Measurements from ENCODE around the gene GLB1L3.

GLB1L3 gene, protein sequence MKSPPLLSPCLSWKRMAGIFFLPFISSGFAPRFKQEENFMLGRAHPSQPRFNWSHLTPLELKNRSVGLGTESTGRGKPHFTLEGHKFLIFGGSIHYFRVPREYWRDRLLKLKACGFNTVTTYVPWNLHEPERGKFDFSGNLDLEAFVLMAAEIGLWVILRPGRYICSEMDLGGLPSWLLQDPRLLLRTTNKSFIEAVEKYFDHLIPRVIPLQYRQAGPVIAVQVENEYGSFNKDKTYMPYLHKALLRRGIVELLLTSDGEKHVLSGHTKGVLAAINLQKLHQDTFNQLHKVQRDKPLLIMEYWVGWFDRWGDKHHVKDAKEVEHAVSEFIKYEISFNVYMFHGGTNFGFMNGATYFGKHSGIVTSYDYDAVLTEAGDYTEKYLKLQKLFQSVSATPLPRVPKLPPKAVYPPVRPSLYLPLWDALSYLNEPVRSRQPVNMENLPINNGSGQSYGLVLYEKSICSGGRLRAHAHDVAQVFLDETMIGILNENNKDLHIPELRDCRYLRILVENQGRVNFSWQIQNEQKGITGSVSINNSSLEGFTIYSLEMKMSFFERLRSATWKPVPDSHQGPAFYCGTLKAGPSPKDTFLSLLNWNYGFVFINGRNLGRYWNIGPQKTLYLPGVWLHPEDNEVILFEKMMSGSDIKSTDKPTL

DNA sequence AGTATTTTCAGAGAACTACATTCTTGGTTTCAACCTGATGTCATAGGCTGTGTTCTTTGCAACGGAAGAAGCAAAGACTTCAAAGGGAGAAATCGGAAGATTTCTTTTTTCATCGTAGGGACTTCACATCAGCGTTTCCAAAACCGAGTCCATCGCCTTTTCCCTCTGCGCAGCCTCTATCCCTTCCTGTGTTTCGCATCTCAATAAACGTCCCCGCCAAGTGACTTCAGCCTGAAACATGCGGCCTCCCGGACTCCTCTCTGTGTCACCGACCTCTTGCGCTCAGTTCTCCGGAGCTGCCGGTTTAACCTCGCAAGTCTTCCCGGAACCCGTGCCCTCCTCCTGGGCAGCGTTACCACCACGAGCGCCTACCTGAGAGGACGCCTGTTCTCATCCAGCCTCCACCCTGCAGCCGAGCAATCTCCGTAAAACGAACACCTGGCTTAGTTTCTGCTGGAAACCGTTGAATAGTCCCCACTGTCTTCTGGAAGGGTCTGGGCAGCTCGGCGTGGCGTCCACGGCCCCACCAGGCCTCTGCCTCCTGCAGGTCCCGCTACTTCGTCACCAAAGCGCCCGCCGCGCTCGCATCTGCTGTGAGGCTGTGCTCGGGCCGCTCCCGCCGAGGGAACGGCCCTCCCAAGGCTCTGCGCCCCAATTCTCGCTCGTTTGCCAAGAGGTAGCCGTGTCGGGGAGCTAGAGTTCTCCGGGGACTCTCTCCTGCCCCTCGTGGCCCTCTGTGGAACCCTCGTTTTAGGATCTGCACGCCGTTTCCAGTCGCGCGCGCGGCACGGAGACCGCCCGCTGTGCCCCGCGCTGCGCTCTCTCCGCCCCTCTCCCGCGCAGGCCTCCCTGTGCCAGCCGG is at the start of gene GLB1L3:
Gene GLB1L3 (plus strand): TSS at position 846 of the 862 bp plus-strand sequence. CDS start 362 bp downstream, outside the sequence.
- H3K4me3 ChIP-seq (ENCODE audit: low read length), result no peak within 1 kb of the TSS; the same call in 1 of the 2 replicates
- peak; percentile 52 for TF ChIP-seq CTCF (conservative IDR thresholded peaks at IDR 0.05; ENCODE audit: low read length)
- peak; percentile 6 for DNase-seq (ENCODE audit: low read depth)

GRCh38 chr11:134226806-134227325 is 49.3 kb upstream of the GLB1L3 start:
- peak overlapping the region; percentile 13; the same call in 1 of the 2 replicates for H3K4me3 ChIP-seq (ENCODE audit: low read length)
- TF ChIP-seq CTCF (conservative IDR thresholded peaks at IDR 0.05; ENCODE audit: low read length), result no peak
- peak; percentile 62 for DNase-seq (ENCODE audit: low read depth)

GRCh38 chr11:134228625-134229024 is 47.6 kb upstream of the GLB1L3 start:
- TF ChIP-seq CTCF (conservative IDR thresholded peaks at IDR 0.05; ENCODE audit: low read length), result no peak
- no peak overlapping the region for H3K4me3 ChIP-seq (ENCODE audit: low read length)
- DNase-seq (ENCODE audit: low read depth), result peak; percentile 86

DNA sequence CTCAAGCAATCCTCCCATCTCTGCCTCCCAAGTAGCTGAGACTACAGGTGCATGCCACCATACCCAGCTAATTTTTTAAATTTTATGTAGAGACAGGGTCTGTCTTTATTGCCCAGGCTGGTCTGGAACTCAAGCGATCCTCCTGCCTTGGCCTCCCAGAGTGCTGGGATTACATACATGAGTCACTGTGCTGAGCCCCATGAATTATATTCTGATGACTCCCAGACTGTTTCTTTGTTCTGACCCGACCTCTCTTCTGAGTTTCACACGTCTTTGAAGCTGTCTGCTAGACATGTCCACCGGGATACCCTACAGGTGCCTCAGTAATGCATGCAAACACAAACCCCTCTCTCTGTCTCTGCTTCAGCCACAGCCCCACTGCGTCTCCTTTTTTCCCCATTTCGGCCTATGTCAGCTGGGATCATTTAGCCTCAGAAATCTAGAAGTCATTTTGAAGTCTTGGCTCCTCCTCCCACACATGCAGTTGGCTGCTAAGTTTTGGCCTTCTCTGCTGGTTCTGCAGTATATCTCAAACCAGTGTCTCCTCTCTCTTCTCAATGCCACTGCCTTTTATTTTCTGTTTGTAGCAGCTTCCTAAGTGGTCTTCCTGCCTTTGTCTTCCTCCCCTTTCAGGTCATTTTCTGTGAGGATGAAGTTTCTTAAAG is 46.9 kb upstream of the GLB1L3 start:
- no peak overlapping the region for H3K4me3 ChIP-seq (ENCODE audit: low read length)
- no peak for TF ChIP-seq CTCF (conservative IDR thresholded peaks at IDR 0.05; ENCODE audit: low read length)
- DNase-seq (ENCODE audit: low read depth), result peak; percentile 31

DNA sequence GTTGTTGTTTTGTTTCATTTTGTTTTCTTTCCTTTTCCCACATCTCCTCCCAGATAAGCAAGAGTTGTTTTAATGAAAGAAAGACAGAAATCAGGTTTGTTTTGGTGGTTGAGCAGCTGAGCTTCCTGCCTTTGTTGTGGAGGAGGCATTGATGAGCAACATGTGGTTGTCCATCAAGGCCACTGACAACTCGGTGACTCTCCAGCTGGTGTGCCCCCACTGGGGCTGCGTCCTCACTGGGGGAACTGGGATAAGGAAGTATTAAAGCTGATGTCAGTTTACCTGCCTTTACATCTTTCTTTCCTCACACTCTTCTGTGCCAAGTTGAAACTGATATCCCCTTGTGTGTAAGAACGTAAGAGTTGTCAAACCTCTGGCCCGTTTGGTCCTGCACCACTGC is 45.8 kb upstream of the GLB1L3 start:
- no peak for DNase-seq (ENCODE audit: low read depth)
- H3K4me3 ChIP-seq (ENCODE audit: low read length), result no peak overlapping the region
- no peak for TF ChIP-seq CTCF (conservative IDR thresholded peaks at IDR 0.05; ENCODE audit: low read length)

GRCh38 chr11:134231958-134232659 is 44.1 kb upstream of the GLB1L3 start:
- no peak for TF ChIP-seq CTCF (conservative IDR thresholded peaks at IDR 0.05; ENCODE audit: low read length)
- DNase-seq (ENCODE audit: low read depth), result no peak
- H3K4me3 ChIP-seq (ENCODE audit: low read length), result no peak overlapping the region
